ENCODE data around the gene FAM13A.

- no peak for TF ChIP-seq POLR2A (IDR thresholded peaks at IDR 0.05)
- TF ChIP-seq, protein P1, sequence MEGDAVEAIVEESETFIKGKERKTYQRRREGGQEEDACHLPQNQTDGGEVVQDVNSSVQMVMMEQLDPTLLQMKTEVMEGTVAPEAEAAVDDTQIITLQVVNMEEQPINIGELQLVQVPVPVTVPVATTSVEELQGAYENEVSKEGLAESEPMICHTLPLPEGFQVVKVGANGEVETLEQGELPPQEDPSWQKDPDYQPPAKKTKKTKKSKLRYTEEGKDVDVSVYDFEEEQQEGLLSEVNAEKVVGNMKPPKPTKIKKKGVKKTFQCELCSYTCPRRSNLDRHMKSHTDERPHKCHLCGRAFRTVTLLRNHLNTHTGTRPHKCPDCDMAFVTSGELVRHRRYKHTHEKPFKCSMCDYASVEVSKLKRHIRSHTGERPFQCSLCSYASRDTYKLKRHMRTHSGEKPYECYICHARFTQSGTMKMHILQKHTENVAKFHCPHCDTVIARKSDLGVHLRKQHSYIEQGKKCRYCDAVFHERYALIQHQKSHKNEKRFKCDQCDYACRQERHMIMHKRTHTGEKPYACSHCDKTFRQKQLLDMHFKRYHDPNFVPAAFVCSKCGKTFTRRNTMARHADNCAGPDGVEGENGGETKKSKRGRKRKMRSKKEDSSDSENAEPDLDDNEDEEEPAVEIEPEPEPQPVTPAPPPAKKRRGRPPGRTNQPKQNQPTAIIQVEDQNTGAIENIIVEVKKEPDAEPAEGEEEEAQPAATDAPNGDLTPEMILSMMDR (IDR thresholded peaks at IDR 0.05) = no peak
Observed at GRCh38 chr4:89039730-89040338, 17.2 kb downstream of the FAM13A start.

Data from esophagus squamous epithelium (tissue), 4 donors.